ENCODE data around the gene C17orf78. TPM values are rescaled to one million over a fixed set of nuclear protein-coding genes. Genes with fewer than 3 reads are reported as not detected.

Gene C17orf78
- total RNA-seq, 6 donors from 2014 or later, result not detected

GRCh38 chr17:37385474-37385990, 9.7 kb downstream of the C17orf78 start:
- Histone ChIP-seq H3K27ac (no peak overlapping the region), H3K4me1 (peaks cover 0 to 5% (median 0%) of the 10 kb centered on the region in 4 donors), H3K4me3 (no peak overlapping the region), H3K27me3 (no peaks in the 10 kb centered on the region), H3K9me3 (no peaks in the 10 kb centered on the region), H3K36me3 (no peaks in the 10 kb centered on the region)
- ATAC-seq (ENCODE audit: low FRiP score in 2 of 2) (no peak), DNase-seq (no peak)
- TF ChIP-seq CTCF (IDR thresholded peaks at IDR 0.05), result no peak
- no peak for TF ChIP-seq POLR2A (IDR thresholded peaks at IDR 0.05)
- no peak for TF ChIP-seq EP300 (IDR thresholded peaks at IDR 0.05)

- H3K27ac ChIP-seq, result no peak overlapping the region
- DNase-seq (no peak), ATAC-seq (ENCODE audit: low FRiP score in 2 of 2) (no peak)
- no peaks in the 10 kb centered on the region for H3K9me3 ChIP-seq
- 89 to 94% methylated on average over 5 of the region's 5 CpGs for WGBS, 2 donors
- no peaks in the 10 kb centered on the region for H3K36me3 ChIP-seq
- H3K4me1 ChIP-seq, result peaks cover 0 to 5% (median 0%) of the 10 kb centered on the region in 4 donors
- no peak for TF ChIP-seq CTCF (IDR thresholded peaks at IDR 0.05)
- no peak for TF ChIP-seq POLR2AphosphoS5 (IDR thresholded peaks at IDR 0.05)
- TF ChIP-seq EP300 (IDR thresholded peaks at IDR 0.05), result no peak
- TF ChIP-seq POLR2A (IDR thresholded peaks at IDR 0.05), result no peak
- no peak overlapping the region for H3K4me3 ChIP-seq
- no peaks in the 10 kb centered on the region for H3K27me3 ChIP-seq
These were observed 10.7 kb downstream of the C17orf78 start for GRCh38 chr17:37386462-37386861.

- Histone ChIP-seq H3K27me3 (no peaks in the 10 kb centered on the region), H3K4me1 (peaks cover 0 to 10% (median 0%) of the 10 kb centered on the region in 4 donors), H3K27ac (no peak overlapping the region), H3K36me3 (no peaks in the 10 kb centered on the region), H3K4me3 (no peak overlapping the region), H3K9me3 (no peaks in the 10 kb centered on the region)
- 92 to 93% methylated on average over 3 of the region's 3 CpGs for WGBS, 2 donors
- no peak for TF ChIP-seq CTCF (IDR thresholded peaks at IDR 0.05)
- no peak for TF ChIP-seq POLR2A (IDR thresholded peaks at IDR 0.05)
- no peak for TF ChIP-seq POLR2AphosphoS5 (IDR thresholded peaks at IDR 0.05)
- no peak for TF ChIP-seq EP300 (IDR thresholded peaks at IDR 0.05)
- ATAC-seq (ENCODE audit: low FRiP score in 2 of 2) (no peak), DNase-seq (no peak)
These were observed 12.5 kb downstream of the C17orf78 start for GRCh38 chr17:37388266-37388665.

GRCh38 chr17:37389160-37389559, 13.4 kb downstream of the C17orf78 start:
- Histone ChIP-seq H3K4me1 (peaks cover 0 to 10% (median 0%) of the 10 kb centered on the region in 4 donors), H3K4me3 (no peak overlapping the region), H3K9me3 (no peaks in the 10 kb centered on the region), H3K27me3 (no peaks in the 10 kb centered on the region), H3K27ac (no peak overlapping the region), H3K36me3 (no peaks in the 10 kb centered on the region)
- no peak for TF ChIP-seq CTCF (IDR thresholded peaks at IDR 0.05)
- no peak for TF ChIP-seq POLR2A (IDR thresholded peaks at IDR 0.05)
- TF ChIP-seq EP300 (IDR thresholded peaks at IDR 0.05), result no peak
- TF ChIP-seq POLR2AphosphoS5 (IDR thresholded peaks at IDR 0.05), result no peak
- DNase-seq (no peak), ATAC-seq (ENCODE audit: low FRiP score in 2 of 2) (no peak)
- 79 to 88% methylated on average over 4 of the region's 4 CpGs for WGBS, 2 donors

GRCh38 chr17:37391146-37391545, 15.4 kb downstream of the C17orf78 start:
- peaks cover 0 to 10% (median 0%) of the 10 kb centered on the region in 4 donors for H3K4me1 ChIP-seq
- DNase-seq (no peak), ATAC-seq (ENCODE audit: low FRiP score in 2 of 2) (no peak)
- no peaks in the 10 kb centered on the region for H3K36me3 ChIP-seq
- no peak overlapping the region for H3K4me3 ChIP-seq
- H3K27me3 ChIP-seq, result no peaks in the 10 kb centered on the region
- H3K27ac ChIP-seq, result no peak overlapping the region
- no peaks in the 10 kb centered on the region for H3K9me3 ChIP-seq
- TF ChIP-seq POLR2AphosphoS5 (IDR thresholded peaks at IDR 0.05) (no peak), CTCF (IDR thresholded peaks at IDR 0.05) (no peak), POLR2A (IDR thresholded peaks at IDR 0.05) (no peak), EP300 (IDR thresholded peaks at IDR 0.05) (no peak)
- WGBS, 2 donors, result 84 to 97% methylated on average over 6 of the region's 6 CpGs
